M059J (cell line): ENCODE data around the gene KCTD2. TPM values are rescaled to one million over a fixed set of nuclear protein-coding genes. Genes with fewer than 3 reads are reported as not detected.
"Not testable (repeated sequence)": the region's sequence is repeated elsewhere in the genome, so short reads cannot be mapped to it uniquely, and the experiment has no call there.

ENCODE experiments used
- DNase-seq: peaks from one replicate; pipeline ENCODE4 v3.0.0-alpha.2; 2012; ENCODE audit warnings: low read depth
- total RNA-seq: library from RNA; depleted of rRNA; stranded (reverse); fragments of >200 nt; shearing (Covaris generic); gene quantifications from 2 replicates; pipeline ENCODE4 v1.2.3, GENCODE V29; 2014; rRNA removed

The KCTD2 gene
- 18.9 and 25.1 TPM in 2 replicates for total RNA-seq

- DNase-seq: peak; percentile 94
These were observed at the start of gene KCTD2, which contains the start of gene ATP5PD for GRCh38 chr17:75046407-75047289. TSS of gene KCTD2 (plus strand) at chr17:75047225. CDS start at chr17:75047251, 26 bp downstream. TSS of gene ATP5PD (minus strand) at chr17:75046969. CDS start at chr17:75042650, 4,319 bp downstream.

GRCh38 chr17:74998783-74999182, 48.2 kb upstream of the KCTD2 start:
- DNase-seq: no peak

- DNase-seq: no peak
These were observed 47.5 kb upstream of the KCTD2 start for GRCh38 chr17:74999523-74999922.

- DNase-seq: no peak
These were observed 44.8 kb upstream of the KCTD2 start for GRCh38 chr17:75001915-75002843.

GRCh38 chr17:75003070-75003956, 43.7 kb upstream of the KCTD2 start:
- DNase-seq: no peak

- DNase-seq: no peak
These were observed 43.1 kb upstream of the KCTD2 start for GRCh38 chr17:75003957-75004355.

GRCh38 chr17:75004371-75004770, 42.7 kb upstream of the KCTD2 start:
- no peak for DNase-seq

GRCh38 chr17:75005291-75005690, 41.7 kb upstream of the KCTD2 start:
- no peak for DNase-seq

GRCh38 chr17:75006084-75006483, 40.9 kb upstream of the KCTD2 start:
- DNase-seq: not testable (repeated sequence)

- DNase-seq: peak; percentile 4
These were observed 40.4 kb upstream of the KCTD2 start for GRCh38 chr17:75006653-75007052.

- no peak for DNase-seq
These were observed 38.7 kb upstream of the KCTD2 start for GRCh38 chr17:75008373-75008772.

- peak; percentile 12 for DNase-seq
These were observed 37.8 kb upstream of the KCTD2 start for GRCh38 chr17:75009139-75009724.

- DNase-seq: peak; percentile 89
These were observed 36.2 kb upstream of the KCTD2 start for GRCh38 chr17:75010683-75011400.

- peak; percentile 61 for DNase-seq
These were observed 35.5 kb upstream of the KCTD2 start for GRCh38 chr17:75011401-75012095.

- DNase-seq: no peak
These were observed 35.0 kb upstream of the KCTD2 start for GRCh38 chr17:75012096-75012345.

GRCh38 chr17:75012346-75013091, 34.5 kb upstream of the KCTD2 start, which contains the start of gene MRPL58:
TSS of gene MRPL58 (plus strand) at chr17:75012670. CDS start at chr17:75012687, 17 bp downstream.
- DNase-seq: peak; percentile 85

- no peak for DNase-seq
These were observed 33.9 kb upstream of the KCTD2 start for GRCh38 chr17:75013092-75013559.

GRCh38 chr17:75019146-75019545, 27.9 kb upstream of the KCTD2 start:
- no peak for DNase-seq

- no peak for DNase-seq
These were observed 27.3 kb upstream of the KCTD2 start for GRCh38 chr17:75019710-75020109.
